Testis (tissue), 2 donors: ENCODE data around the gene TLCD3A.

Source experiments
- POLR2A ChIP-seq: fragments of 450-650 bp; IDR thresholded peaks from one replicate; pipeline ENCODE4 v1.6.1; 2017; ENCODE audit warnings: antibody characterized with exemption, mild to moderate bottlenecking, moderate library complexity
- TF ChIP-seq, protein P1 (sequence below), 3 experiments: fragments of 450-650 bp in 2 of 3; fragments of 200-600 bp in 1 of 3; sonication (generic) in 1 of 3; IDR thresholded peaks; one replicate each; pipeline ENCODE4 v1.5.1; 2016 to 2019; ENCODE audit warnings: antibody characterized with exemption in 3 of 3, mild to moderate bottlenecking in 2 of 3, moderate library complexity in 1 of 3

DNA sequence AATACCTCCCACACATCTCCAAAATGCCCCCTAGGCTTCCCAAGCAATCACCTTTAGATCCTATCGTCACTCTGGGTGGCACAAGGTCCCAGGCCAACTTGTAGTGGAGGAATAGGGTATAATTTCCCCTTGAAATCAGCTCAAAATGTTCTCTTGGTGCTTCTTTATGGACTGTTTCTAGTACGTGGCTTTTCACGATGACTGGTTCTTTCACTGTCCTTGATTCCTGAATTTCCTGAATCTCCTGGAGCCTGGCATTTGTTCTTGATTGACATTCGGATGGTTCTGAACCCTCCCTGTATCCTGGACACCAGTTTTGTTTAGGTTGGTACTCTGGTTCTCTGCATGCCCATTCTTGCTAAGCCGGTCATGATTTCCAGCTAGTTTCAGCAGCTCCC is 10.9 kb upstream of the TLCD3A start:
- TF ChIP-seq, protein P1, sequence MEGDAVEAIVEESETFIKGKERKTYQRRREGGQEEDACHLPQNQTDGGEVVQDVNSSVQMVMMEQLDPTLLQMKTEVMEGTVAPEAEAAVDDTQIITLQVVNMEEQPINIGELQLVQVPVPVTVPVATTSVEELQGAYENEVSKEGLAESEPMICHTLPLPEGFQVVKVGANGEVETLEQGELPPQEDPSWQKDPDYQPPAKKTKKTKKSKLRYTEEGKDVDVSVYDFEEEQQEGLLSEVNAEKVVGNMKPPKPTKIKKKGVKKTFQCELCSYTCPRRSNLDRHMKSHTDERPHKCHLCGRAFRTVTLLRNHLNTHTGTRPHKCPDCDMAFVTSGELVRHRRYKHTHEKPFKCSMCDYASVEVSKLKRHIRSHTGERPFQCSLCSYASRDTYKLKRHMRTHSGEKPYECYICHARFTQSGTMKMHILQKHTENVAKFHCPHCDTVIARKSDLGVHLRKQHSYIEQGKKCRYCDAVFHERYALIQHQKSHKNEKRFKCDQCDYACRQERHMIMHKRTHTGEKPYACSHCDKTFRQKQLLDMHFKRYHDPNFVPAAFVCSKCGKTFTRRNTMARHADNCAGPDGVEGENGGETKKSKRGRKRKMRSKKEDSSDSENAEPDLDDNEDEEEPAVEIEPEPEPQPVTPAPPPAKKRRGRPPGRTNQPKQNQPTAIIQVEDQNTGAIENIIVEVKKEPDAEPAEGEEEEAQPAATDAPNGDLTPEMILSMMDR (IDR thresholded peaks at IDR 0.05), result no peak
- no peak for TF ChIP-seq POLR2A
